Measurements from ENCODE around the gene ITGA2.

The ITGA2 gene

DNA sequence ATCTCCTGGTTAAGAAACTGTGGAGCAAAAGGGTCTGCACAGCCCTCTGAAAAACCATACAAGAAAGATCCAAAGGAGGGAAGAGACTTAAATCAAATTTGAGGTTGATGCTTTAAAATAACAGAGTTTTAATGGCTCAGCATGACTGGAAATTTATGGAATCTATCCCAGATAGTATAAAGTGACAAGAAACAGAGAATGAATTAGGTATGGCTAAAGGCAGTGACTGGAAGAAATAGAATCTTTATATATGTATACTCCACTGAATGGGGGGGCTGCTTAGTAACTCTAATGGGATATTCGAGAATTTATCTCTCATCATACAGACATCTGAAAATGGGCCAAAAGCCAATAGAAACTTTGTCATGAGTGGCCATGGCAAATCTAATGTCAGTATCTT, 138.0 kb downstream of the ITGA2 start:
- peak; percentile 67 for ATAC-seq
- TF ChIP-seq TOX (CRISPR knock-in tag; IDR thresholded peaks at IDR 0.05; ENCODE audit: borderline replicate concordance) = peak; percentile 26; the same call in 1 of the 2 replicates
- no peak for TF ChIP-seq ARNTL (CRISPR knock-in tag; IDR thresholded peaks at IDR 0.05; ENCODE audit: borderline replicate concordance, low read depth)
- 0 out of 2 replicates have a peak, but pooled peaks have one; percentile 31 for TF ChIP-seq ISL1 (CRISPR knock-in tag; IDR thresholded peaks at IDR 0.05)
- no peak for TF ChIP-seq ZNF70 (CRISPR knock-in tag; IDR thresholded peaks at IDR 0.05)

DNA sequence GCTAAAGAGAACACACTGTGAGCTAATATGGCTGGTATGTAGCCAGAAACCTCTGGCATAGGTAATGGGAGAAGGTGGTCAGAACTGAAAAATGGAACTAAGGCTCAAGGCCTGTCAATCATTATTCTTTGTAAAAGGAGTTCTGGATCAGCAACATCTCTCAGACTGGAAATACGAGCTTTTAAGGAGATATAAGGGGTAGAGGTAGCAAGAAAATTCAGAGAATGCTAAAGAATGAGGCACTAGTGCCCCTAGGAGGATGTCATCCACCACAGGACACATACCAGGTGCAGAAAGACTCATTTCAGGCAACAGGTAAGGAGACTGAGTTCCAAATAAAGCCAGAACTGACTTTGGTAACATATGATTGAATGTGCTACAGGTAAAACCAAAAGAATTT, 139.3 kb downstream of the ITGA2 start:
- ATAC-seq = no peak
- no peak for TF ChIP-seq TCF4 (CRISPR knock-in tag; IDR thresholded peaks at IDR 0.05; ENCODE audit: borderline replicate concordance)
- TF ChIP-seq ZFP30 (CRISPR knock-in tag; IDR thresholded peaks at IDR 0.05) = no peak
- no peak for TF ChIP-seq ZFP3 (CRISPR knock-in tag; IDR thresholded peaks at IDR 0.05)
- TF ChIP-seq CSDC2 (CRISPR knock-in tag; IDR thresholded peaks at IDR 0.05) = no peak
- no peak for TF ChIP-seq PATZ1 (CRISPR knock-in tag; IDR thresholded peaks at IDR 0.05; ENCODE audit: borderline replicate concordance)
- no peak for TF ChIP-seq SNAI2 (CRISPR knock-in tag; IDR thresholded peaks at IDR 0.05)
- TF ChIP-seq TSHZ2 (CRISPR knock-in tag; IDR thresholded peaks at IDR 0.05) = no peak
- TF ChIP-seq, protein P1, sequence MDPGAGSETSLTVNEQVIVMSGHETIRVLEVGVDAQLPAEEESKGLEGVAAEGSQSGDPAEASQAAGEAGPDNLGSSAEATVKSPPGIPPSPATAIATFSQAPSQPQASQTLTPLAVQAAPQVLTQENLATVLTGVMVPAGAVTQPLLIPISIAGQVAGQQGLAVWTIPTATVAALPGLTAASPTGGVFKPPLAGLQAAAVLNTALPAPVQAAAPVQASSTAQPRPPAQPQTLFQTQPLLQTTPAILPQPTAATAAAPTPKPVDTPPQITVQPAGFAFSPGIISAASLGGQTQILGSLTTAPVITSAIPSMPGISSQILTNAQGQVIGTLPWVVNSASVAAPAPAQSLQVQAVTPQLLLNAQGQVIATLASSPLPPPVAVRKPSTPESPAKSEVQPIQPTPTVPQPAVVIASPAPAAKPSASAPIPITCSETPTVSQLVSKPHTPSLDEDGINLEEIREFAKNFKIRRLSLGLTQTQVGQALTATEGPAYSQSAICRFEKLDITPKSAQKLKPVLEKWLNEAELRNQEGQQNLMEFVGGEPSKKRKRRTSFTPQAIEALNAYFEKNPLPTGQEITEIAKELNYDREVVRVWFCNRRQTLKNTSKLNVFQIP (CRISPR knock-in tag; IDR thresholded peaks at IDR 0.05; ENCODE audit: borderline replicate concordance, low read depth) = no peak
- no peak for TF ChIP-seq ZNF8 (CRISPR knock-in tag; IDR thresholded peaks at IDR 0.05)
- no peak for TF ChIP-seq ISL1 (CRISPR knock-in tag; IDR thresholded peaks at IDR 0.05)
- TF ChIP-seq, protein P2, sequence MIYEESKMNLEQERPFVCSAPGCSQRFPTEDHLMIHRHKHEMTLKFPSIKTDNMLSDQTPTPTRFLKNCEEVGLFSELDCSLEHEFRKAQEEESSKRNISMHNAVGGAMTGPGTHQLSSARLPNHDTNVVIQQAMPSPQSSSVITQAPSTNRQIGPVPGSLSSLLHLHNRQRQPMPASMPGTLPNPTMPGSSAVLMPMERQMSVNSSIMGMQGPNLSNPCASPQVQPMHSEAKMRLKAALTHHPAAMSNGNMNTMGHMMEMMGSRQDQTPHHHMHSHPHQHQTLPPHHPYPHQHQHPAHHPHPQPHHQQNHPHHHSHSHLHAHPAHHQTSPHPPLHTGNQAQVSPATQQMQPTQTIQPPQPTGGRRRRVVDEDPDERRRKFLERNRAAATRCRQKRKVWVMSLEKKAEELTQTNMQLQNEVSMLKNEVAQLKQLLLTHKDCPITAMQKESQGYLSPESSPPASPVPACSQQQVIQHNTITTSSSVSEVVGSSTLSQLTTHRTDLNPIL (CRISPR knock-in tag; IDR thresholded peaks at IDR 0.05; ENCODE audit: low read depth) = no peak

- peak; percentile 31; the same call in 1 of the 3 replicates for ATAC-seq
- no peak for TF ChIP-seq ZFP3 (CRISPR knock-in tag; IDR thresholded peaks at IDR 0.05)
- no peak for TF ChIP-seq ZNF8 (CRISPR knock-in tag; IDR thresholded peaks at IDR 0.05)
- TF ChIP-seq TCF4 (CRISPR knock-in tag; IDR thresholded peaks at IDR 0.05; ENCODE audit: borderline replicate concordance) = no peak
- no peak for TF ChIP-seq TSHZ2 (CRISPR knock-in tag; IDR thresholded peaks at IDR 0.05)
- TF ChIP-seq RARB (CRISPR knock-in tag; IDR thresholded peaks at IDR 0.05) = no peak
Observed at GRCh38 chr5:53130266-53130665, 141.1 kb downstream of the ITGA2 start.

DNA sequence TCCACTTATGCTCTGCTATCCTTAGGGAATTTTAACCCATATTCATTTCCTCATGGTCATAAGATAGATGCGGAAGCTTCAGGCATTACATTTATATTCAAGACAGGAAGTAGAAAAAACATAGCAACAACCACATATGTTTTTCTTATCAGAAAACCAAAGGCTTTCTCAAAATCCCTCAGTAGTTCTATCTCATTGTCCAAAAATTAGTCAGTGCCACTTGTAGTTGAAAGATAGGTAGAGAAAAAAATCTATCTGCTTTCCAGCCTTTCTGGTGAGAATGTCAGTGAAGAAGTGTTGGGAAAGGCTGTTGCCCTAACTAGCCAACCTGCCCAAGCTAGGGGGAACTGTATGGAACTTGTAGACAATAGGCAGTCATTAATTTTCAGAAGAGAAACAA, 143.9 kb downstream of the ITGA2 start:
- no peak for TF ChIP-seq TCF4 (CRISPR knock-in tag; IDR thresholded peaks at IDR 0.05; ENCODE audit: borderline replicate concordance)
- TF ChIP-seq PATZ1 (CRISPR knock-in tag; IDR thresholded peaks at IDR 0.05; ENCODE audit: borderline replicate concordance) = no peak
- no peak for TF ChIP-seq OSR1 (CRISPR knock-in tag; IDR thresholded peaks at IDR 0.05)
- ATAC-seq = no peak

All from SK-N-SH treated with all-trans-retinoic acid at 6 μM for 48 hours (cell line).